SK-N-SH treated with all-trans-retinoic acid at 6 μM for 48 hours (cell line): ENCODE results near the gene GDF2.

ENCODE experiments used
- CREB5 ChIP-seq: fragments of 250-450 bp; sonication (Bioruptor Pico); IDR thresholded peaks from 2 replicates; pipeline ENCODE4 v1.5.1; 2020; ENCODE audit warnings: low read depth, mild to moderate bottlenecking, moderate library complexity
- ESRRG ChIP-seq: fragments of 250-450 bp; sonication (Bioruptor Pico); IDR thresholded peaks from 2 replicates; pipeline ENCODE4 v1.6.1; 2021; ENCODE audit warnings: mild to moderate bottlenecking
- ISL1 ChIP-seq: fragments of 250-450 bp; sonication (Bioruptor Pico); IDR thresholded peaks from 2 replicates; pipeline ENCODE4 v2.1.2; 2022; ENCODE audit warnings: mild to moderate bottlenecking, moderate library complexity
- PATZ1 ChIP-seq: fragments of 250-450 bp; sonication (Bioruptor Pico); IDR thresholded peaks from 2 replicates; pipeline ENCODE4 v1.8.0; 2020; ENCODE audit warnings: mild to moderate bottlenecking, moderate library complexity, borderline replicate concordance
- RARB ChIP-seq: fragments of 250-450 bp; sonication (Bioruptor Pico); IDR thresholded peaks from 2 replicates; pipeline ENCODE4 v1.8.0; 2021; ENCODE audit warnings: mild to moderate bottlenecking, moderate library complexity
- ZFP30 ChIP-seq: fragments of 450-650 bp; formaldehyde crosslinking; IDR thresholded peaks from 2 replicates; pipeline ENCODE4 v1.5.0; 2022; ENCODE audit warnings: mild to moderate bottlenecking, moderate library complexity
- ZNF70 ChIP-seq: fragments of 450-650 bp; formaldehyde crosslinking; IDR thresholded peaks from 2 replicates; pipeline ENCODE4 v1.5.0; 2020; ENCODE audit warnings: mild to moderate bottlenecking, moderate library complexity

DNA sequence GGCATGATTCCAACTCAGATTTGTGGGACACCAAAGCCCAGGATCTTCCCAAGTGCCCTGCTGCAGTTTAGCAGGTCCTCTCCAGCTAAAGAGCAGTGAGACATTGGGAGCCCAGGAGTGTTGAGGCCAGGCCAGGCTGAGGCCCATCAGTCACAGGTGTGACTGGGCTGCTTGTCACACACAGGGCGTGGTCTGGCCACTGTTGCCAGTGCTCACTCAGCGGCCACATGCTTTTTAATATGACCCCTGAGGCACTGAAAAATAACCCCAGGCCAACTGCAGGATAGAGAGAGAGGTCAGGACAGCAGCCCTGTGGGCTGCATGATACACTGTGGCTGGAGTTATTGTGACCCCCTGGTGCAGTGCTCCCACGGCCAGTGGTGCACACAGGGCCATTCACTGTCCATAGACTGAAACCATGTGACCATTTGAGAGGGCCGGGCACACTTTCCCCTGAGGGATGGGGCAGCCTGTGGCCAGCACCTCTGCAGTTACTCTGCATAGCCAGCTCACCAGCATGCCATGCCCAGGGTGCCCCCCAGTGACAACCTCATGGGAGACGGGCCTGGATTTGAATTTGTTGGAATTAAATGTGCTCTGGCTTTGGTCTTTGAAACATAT, 4.2 kb downstream of the GDF2 start:
- TF ChIP-seq CREB5: no peak
- no peak for TF ChIP-seq RARB (CRISPR knock-in tag)
- TF ChIP-seq ZNF70: no peak
- no peak for TF ChIP-seq PATZ1 (CRISPR knock-in tag)
- TF ChIP-seq ISL1 (CRISPR knock-in tag): no peak
- TF ChIP-seq ZFP30 (CRISPR knock-in tag): no peak
- TF ChIP-seq ESRRG (CRISPR knock-in tag): no peak
